ENCODE data around the gene FAM184B.

- no peak for TF ChIP-seq CTCF (IDR thresholded peaks at IDR 0.05; ENCODE audit: poor library complexity, severe bottlenecking)
- no peak for TF ChIP-seq MXI1 (conservative IDR thresholded peaks at IDR 0.05; ENCODE audit: poor library complexity, severe bottlenecking)
- TF ChIP-seq EP300 (conservative IDR thresholded peaks at IDR 0.05; ENCODE audit: poor library complexity, severe bottlenecking), result no peak
- no peak for TF ChIP-seq SMC3 (conservative IDR thresholded peaks at IDR 0.05; ENCODE audit: poor library complexity)
Observed at GRCh38 chr4:17682222-17682566, 99.2 kb downstream of the FAM184B start.

Data from neural cell (in vitro differentiated cells).